ENCODE measurements around the gene CEBPZ.

CEBPZ gene

GRCh38 chr2:37180640-37181039 lies 50.8 kb downstream of the CEBPZ start:
- DNase-seq (ENCODE audit: low read depth in 2 of 2), result no peak

- DNase-seq (ENCODE audit: low read depth in 2 of 2), result no peak
Measured at GRCh38 chr2:37180006-37180639, 51.3 kb downstream of the CEBPZ start.

GRCh38 chr2:37173741-37174140 lies 57.7 kb downstream of the CEBPZ start:
- no peak for DNase-seq (ENCODE audit: low read depth in 2 of 2)

DNA sequence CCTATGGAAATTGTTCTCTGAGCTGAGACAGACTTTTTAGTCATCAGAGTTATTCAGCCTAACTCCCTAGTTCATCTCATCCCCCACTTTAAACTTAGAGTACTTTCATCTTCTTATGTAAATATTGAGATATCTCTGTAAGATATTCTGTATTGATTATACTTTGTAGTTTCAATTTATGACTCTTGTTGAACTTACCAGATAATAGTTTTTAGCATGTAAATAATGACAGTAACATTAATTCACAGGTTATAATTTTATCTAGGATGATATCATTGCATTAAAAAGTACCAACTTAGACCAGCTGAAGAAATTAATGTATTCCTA lies 59.8 kb downstream of the CEBPZ start:
- no peak for DNase-seq (ENCODE audit: low read depth in 2 of 2)

DNA sequence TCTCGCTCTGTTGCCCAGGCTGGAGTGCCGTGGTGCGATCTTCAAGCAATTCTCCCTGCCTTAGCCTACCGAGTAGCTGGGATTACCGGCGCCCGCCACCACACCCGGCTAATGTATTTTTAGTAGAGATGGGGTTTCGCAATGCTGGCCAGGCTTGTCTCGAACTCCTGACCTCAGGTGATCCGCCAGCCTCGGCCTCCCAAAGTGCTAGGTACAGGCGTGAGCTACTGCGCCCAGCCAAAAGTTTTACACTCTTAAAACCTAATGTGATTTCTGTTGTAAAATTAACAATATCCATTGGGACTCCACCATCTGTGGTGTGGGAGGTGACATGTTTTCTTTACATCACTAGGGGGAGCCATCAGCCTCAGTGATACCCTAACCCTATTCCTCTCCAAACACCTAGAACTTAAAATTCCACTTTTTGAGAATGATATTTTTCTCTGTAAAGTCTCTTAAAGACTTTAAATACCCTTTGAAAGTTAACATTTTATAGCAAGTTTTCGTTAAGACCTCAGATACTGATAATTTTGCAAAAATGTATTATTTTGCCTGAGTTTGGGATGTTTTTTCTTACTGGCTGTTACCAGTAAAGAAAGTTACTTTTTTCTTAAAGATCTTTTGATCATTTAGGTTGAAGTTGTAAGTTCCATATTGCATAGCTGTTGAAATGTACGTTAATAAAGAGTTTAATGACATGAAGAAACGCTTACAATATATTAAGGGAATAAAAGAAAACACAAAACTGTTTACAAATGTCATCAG lies 63.0 kb downstream of the CEBPZ start:
- no peak for DNase-seq (ENCODE audit: low read depth in 2 of 2)

DNA sequence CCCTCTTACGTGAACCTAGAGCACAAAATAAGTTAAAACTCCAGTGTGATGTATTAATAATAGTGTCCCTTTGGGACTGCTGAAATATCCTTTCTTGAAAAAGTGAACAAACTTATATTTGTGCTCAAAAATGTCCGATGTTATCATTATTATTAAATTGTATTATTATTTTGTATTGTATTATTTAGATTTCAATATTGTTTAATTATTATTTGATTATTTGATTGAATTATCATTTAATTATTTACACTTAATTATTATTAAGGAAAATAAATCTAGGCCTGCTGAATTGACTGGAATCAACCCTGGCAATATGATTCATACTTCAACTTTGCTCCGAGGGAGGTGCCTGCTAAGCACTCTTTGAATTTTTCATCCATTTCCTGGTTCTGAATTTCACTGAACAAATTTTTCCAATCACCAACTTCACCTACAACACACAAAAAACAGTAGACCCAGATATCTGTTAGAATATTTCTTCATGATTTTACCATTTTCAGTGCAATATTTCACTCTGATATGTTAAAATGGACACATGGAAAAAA lies 63.7 kb downstream of the CEBPZ start:
- DNase-seq (ENCODE audit: low read depth in 2 of 2), result no peak

DNA sequence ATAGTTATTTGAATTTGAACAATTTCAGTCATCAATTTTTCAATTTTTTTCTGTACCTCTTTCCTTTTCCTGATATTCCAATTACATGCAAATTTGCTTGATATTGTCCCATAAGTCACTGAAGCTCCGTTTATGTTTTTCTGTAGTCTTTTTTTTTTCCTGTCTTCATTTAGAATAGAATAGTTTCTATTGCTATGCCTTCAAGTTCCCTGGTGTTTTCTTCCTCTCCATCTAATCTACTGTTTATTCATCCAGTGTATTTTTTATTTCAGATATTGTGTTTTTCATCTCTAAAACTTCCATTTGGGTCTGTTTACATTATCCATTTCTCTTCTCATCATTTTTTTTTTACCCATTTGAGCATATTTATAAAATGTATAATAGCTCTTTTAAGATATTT lies 66.6 kb downstream of the CEBPZ start:
- DNase-seq (ENCODE audit: low read depth in 2 of 2), result no peak

DNA sequence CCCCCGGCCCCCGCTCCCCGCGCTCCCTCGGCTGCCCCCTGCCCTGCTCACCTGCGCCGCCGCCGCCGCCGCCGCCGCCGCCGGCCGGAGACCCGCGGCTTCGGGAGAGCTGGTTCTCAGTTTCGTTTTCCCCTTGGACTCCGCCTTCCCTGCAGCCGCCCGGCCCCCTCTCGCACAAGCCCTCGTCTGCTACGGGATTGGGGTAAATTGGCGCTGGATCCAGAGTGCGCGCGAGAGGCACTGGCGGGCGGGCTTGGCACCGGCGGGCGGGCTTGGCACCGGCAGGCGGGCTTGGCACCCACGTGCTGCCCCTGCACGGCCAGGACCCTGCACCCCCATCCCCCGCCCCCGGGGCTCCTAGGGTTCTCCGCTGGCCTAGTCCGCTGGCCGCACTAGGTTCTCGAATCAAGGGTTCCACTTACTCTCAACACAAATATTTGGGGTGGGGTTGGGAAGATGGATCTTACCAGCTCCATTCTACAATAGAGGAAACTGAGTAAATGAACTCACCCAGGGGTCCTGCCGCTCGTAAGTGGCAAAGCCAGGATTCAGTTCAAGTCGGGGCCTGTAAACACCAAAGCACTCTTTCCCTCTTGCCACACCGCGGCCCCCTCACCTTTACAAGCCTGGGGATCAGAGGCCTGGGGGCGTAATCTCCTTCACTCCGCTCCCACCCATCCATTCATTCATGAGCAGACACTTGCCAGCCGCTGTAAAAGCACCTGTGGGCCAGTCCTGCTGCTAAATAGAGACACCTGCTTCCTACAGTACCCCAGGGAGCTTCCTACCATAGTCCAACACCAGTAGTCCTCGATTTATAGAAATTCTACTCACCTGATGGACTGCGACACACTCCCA lies 74.3 kb downstream of the CEBPZ start, which contains the start of gene EIF2AK2:
Gene EIF2AK2 (minus strand): TSS at position 124 of the 858 bp plus-strand sequence. CDS start 9,174 bp downstream, outside the sequence.
- DNase-seq (ENCODE audit: low read depth in 2 of 2), result peak; percentile 70

GRCh38 chr2:37156071-37156856 lies 75.1 kb downstream of the CEBPZ start:
- DNase-seq (ENCODE audit: low read depth in 2 of 2), result peak; percentile 10 to 11

- no peak for DNase-seq (ENCODE audit: low read depth in 2 of 2)
Measured at GRCh38 chr2:37154785-37155184, 76.6 kb downstream of the CEBPZ start.

DNA sequence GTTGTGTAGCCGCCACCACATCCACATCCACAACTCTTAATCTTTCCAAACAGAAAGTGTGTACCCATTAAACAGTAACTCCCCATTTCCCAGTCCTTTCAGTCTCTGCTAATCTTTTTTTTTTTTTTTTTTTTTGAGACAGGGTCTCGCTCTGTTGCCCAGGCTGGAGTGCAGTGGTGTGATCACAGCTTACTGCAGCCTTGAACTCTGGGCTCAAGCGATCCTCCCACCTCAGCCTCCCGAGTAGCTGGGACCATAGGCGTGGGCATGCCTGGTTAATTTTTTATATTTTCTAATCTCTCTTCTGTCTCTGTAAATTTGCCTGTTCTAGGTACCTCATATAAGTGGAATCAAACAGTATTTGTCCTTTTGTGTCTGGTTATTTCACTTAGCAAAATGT lies 78.2 kb downstream of the CEBPZ start:
- no peak for DNase-seq (ENCODE audit: low read depth in 2 of 2)
